Gastroesophageal sphincter (tissue), 4 donors: ENCODE data around the gene DGAT2. TPM values are rescaled to one million over a fixed set of nuclear protein-coding genes. Genes with fewer than 3 reads are reported as not detected.

Experiments
- ATAC-seq: fragments of 150-250 bp; one replicate; pipeline ENCODE4 v1.9.1; 2016; ENCODE audit warnings: mild to moderate bottlenecking, moderate library complexity
- H3K27ac ChIP-seq, 4 donors: fragments of 200-600 bp; sonication (generic) in 3 of 4; 1 replicate in 3 of 4; 2 replicates in 1 of 4; pipeline ENCODE4 v1.5.1; 2016 to 2019
- H3K27me3 ChIP-seq: fragments of 200-600 bp; sonication (generic); one replicate; pipeline ENCODE4 v1.5.1; 2019
- H3K36me3 ChIP-seq, 2 donors: fragments of 200-600 bp; sonication (generic); one replicate each; pipeline ENCODE4 v1.5.1; 2019; ENCODE audit warnings: control low read depth in 1 of 2
- H3K4me1 ChIP-seq, 3 donors: fragments of 200-600 bp; sonication (generic); 1 replicate in 2 of 3; 2 replicates in 1 of 3; pipeline ENCODE4 v1.5.1; 2016 to 2019; ENCODE audit warnings: control low read depth in 2 of 3
- H3K4me3 ChIP-seq, 2 donors: fragments of 200-600 bp; sonication (generic); one replicate each; pipeline ENCODE4 v1.5.1; 2019; ENCODE audit warnings: mild to moderate bottlenecking in 1 of 2, moderate library complexity in 1 of 2
- H3K9me3 ChIP-seq, 3 donors: fragments of 200-600 bp; sonication (generic); one replicate each; pipeline ENCODE4 v1.5.1; 2017 to 2019; ENCODE audit warnings: control low read depth in 2 of 3
- EP300 ChIP-seq: sonication (generic); formaldehyde crosslinking; IDR thresholded peaks from one replicate; pipeline ENCODE4 v1.6.1; 2017; ENCODE audit warnings: antibody characterized with exemption, mild to moderate bottlenecking
- POLR2A ChIP-seq, 2 donors: fragments of 450-650 bp; IDR thresholded peaks; one replicate each; pipeline ENCODE4 v1.6.1; 2017; ENCODE audit warnings: antibody characterized with exemption in 2 of 2, mild to moderate bottlenecking in 2 of 2, moderate library complexity in 1 of 2
- POLR2AphosphoS5 ChIP-seq: sonication (generic); formaldehyde crosslinking; IDR thresholded peaks from one replicate; pipeline ENCODE4 v1.6.1; 2017; ENCODE audit warnings: antibody characterized with exemption
- WGBS, 2 donors: methylation state at CpG; one replicate each; pipeline ENCODE4 v1.1.5; 2018; ENCODE audit warnings: low coverage in 1 of 2; 5-methylcytosine and 5-hydroxymethylcytosine counted together
- total RNA-seq, 4 donors: library from RNA; depleted of rRNA; stranded (reverse); fragments of >200 nt; gene quantifications; one replicate each; pipeline ENCODE4 v1.1.0, GENCODE V29; 2016
- TF ChIP-seq, protein P1 (sequence below), 4 experiments: fragments of 200-600 bp in 2 of 4; fragments of 450-650 bp in 2 of 4; sonication (generic) in 1 of 4; IDR thresholded peaks; one replicate each; pipeline ENCODE4 v1.5.1; 2017 to 2019; ENCODE audit warnings: antibody characterized with exemption in 4 of 4, mild to moderate bottlenecking in 2 of 4, moderate library complexity in 2 of 4

Gene DGAT2
- total RNA-seq, 4 donors from 2014 or later = 0.74 to 14.4 (median 1.5) TPM

- Histone ChIP-seq H3K36me3 (no peaks in the 10 kb centered on the region), H3K4me3 (no peak overlapping the region), H3K9me3 (no peaks in the 10 kb centered on the region), H3K4me1 (no peaks in the 10 kb centered on the region), H3K27ac (no peak overlapping the region), H3K27me3 (no peaks in the 10 kb centered on the region)
- TF ChIP-seq, protein P1, sequence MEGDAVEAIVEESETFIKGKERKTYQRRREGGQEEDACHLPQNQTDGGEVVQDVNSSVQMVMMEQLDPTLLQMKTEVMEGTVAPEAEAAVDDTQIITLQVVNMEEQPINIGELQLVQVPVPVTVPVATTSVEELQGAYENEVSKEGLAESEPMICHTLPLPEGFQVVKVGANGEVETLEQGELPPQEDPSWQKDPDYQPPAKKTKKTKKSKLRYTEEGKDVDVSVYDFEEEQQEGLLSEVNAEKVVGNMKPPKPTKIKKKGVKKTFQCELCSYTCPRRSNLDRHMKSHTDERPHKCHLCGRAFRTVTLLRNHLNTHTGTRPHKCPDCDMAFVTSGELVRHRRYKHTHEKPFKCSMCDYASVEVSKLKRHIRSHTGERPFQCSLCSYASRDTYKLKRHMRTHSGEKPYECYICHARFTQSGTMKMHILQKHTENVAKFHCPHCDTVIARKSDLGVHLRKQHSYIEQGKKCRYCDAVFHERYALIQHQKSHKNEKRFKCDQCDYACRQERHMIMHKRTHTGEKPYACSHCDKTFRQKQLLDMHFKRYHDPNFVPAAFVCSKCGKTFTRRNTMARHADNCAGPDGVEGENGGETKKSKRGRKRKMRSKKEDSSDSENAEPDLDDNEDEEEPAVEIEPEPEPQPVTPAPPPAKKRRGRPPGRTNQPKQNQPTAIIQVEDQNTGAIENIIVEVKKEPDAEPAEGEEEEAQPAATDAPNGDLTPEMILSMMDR (IDR thresholded peaks at IDR 0.05) = no peak
- TF ChIP-seq POLR2A (IDR thresholded peaks at IDR 0.05) (no peak), POLR2AphosphoS5 (no peak), EP300 (no peak)
- ATAC-seq = no peak
- 100% methylated on average over 1 of the region's 2 CpGs; no CpG with 5 or more reads in 1 of the 2 donors for WGBS, 2 donors
These were observed 22.4 kb downstream of the DGAT2 start for GRCh38 chr11:75790986-75791385.

DNA sequence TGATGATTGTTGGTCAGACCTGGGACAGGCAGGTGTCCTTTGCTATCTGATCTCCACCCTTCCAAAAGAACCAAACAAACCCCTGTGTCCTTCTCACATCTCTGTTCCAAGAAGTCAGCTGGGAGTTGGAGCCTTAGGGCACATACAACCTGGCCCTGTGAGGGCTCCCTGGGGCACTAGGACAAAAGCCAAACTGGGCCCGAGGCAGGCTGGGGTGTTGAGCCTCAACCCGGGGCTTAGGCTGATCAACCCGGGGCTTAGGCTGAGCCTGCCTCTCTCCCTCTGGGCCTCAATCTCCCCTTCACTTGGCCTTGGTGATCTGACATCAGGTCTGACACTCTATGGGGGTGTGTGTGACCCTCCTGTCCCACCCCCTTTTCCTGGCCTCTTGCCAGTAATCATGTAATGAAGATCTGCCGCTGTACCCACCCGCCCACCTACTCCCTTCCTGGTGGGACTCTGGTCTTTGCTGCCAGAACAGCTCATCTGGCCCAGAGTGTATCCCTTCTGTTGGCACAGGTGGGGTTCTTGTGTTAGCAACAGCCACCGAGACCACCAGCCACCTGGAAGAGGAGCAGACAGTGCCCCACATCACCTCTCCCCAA is 23.7 kb downstream of the DGAT2 start:
- Histone ChIP-seq H3K4me1 (no peaks in the 10 kb centered on the region), H3K4me3 (no peak overlapping the region), H3K9me3 (no peaks in the 10 kb centered on the region), H3K27me3 (no peaks in the 10 kb centered on the region), H3K36me3 (no peaks in the 10 kb centered on the region), H3K27ac (no peak overlapping the region)
- WGBS, 2 donors = 100% methylated on average over 2 to 3 of the region's 6 CpGs
- no peak for ATAC-seq
- TF ChIP-seq POLR2A (IDR thresholded peaks at IDR 0.05) (no peak), EP300 (no peak), POLR2AphosphoS5 (no peak)
- TF ChIP-seq, protein P1 (IDR thresholded peaks at IDR 0.05) = no peak

DNA sequence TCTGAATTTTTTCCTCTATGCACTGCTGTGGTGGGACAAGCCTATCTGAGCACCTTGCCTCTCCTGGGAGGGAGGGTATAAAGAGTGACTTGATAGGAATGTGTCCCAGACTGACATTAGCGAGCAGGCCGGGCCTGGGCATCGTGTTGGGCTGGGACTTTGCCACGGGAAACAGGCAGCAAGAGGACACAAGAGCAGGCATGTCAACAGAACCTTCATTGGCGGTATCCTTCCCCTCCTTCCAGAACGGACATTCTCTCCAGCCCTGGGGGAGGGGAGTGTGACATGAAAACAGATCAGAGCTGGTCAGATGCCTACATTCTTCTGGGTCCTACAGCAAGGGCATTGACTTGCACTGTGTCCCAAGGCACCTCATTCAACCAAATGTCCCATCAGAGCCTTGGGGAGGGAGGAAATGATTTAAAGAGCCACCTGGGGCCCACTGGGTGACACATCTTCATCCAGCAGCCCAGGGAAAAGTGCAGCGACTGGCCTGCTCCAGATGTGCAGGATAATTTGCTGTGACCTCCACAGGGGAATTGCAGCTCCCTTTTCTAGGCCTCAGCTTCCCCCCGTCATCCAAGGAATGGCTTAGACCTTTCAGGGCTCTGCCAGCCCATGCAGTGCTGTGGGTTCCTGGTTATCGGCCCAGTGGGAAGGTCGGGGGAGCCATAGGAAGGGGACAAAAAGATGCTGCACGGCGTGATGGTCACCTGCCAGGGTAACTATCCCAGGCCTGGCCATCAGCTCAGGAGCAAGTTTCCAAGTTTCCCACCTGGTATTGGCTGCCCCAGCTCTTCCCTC is 24.6 kb downstream of the DGAT2 start:
- H3K4me3 ChIP-seq = no peak overlapping the region
- no peaks in the 10 kb centered on the region for H3K9me3 ChIP-seq
- no peak overlapping the region for H3K27ac ChIP-seq
- ATAC-seq = no peak
- H3K36me3 ChIP-seq = no peaks in the 10 kb centered on the region
- 76% methylated on average over 9 of the region's 12 CpGs; no CpG with 5 or more reads in 1 of the 2 donors for WGBS, 2 donors
- no peak for TF ChIP-seq EP300
- no peaks in the 10 kb centered on the region for H3K4me1 ChIP-seq
- no peaks in the 10 kb centered on the region for H3K27me3 ChIP-seq

DNA sequence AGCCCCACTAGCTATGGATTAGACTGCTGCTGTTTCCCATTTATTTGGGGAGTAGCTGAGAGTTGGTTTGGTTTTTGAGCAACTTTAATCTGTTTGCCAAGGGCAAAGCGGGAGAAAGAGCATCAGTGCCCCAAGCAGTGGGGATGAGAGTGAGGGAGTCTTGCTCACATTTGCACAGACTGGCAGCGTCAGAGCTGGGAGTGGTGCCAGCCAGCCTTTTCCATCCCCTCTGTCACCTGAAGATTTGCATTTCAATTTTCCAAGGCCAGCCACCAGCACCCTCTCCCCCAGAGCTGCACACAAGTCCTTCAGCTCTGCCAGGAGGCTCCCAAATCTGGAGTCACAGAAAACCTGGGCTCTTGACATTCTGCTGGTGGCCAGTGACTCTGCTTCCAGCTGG is 25.4 kb downstream of the DGAT2 start:
- no peak overlapping the region for H3K27ac ChIP-seq
- no peaks in the 10 kb centered on the region for H3K4me1 ChIP-seq
- 50% methylated on average over 1 of the region's 2 CpGs; no CpG with 5 or more reads in 1 of the 2 donors for WGBS, 2 donors
- no peak overlapping the region for H3K4me3 ChIP-seq
- ATAC-seq = no peak
- no peaks in the 10 kb centered on the region for H3K27me3 ChIP-seq
- H3K36me3 ChIP-seq = no peaks in the 10 kb centered on the region
- no peaks in the 10 kb centered on the region for H3K9me3 ChIP-seq
- TF ChIP-seq POLR2AphosphoS5 = no peak
- TF ChIP-seq, protein P1 (IDR thresholded peaks at IDR 0.05) = no peak

DNA sequence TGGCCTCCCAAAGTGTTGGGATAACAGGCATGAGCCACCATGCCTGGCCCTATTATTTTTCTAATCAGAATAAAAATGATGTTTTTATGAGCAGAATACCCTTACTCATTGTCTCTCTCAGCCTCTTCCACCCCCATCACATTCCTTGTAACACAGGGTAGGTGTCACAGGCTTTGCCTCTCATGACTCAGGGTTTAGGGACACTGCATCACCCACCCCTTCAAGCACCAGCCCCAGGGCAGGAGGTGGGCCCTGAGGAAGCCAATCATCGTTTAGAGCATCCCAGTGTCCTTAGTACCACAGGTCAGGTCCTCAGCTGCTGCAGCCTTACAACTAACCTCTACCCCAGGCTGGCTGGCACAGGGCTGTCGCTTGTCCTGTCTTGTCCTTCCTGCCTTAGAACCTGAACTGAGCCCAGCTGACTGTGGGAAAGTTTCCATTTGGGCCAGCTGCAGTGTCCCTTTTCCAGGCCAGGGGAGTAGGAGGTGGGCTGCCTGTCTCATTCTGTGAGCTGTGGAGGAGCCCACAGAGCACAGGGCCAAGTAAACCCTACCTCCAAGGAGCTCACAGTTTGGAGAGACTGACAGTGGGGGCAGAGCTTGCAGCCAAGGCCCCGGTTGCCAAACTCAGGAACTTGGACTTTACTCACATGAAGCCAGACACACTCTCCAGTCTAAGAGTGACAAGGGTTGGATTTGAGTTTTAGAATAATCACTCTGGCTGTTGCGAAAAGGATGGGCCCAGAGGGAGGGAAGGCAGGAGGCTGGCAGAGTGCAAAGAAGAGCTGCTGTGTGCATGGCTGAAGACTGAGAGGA is 26.9 kb downstream of the DGAT2 start:
- H3K36me3 ChIP-seq = no peaks in the 10 kb centered on the region
- 29 to 88% methylated on average over 1 of the region's 4 CpGs for WGBS, 2 donors
- no peak overlapping the region for H3K4me3 ChIP-seq
- no peaks in the 10 kb centered on the region for H3K27me3 ChIP-seq
- no peaks in the 10 kb centered on the region for H3K9me3 ChIP-seq
- no peaks in the 10 kb centered on the region for H3K4me1 ChIP-seq
- H3K27ac ChIP-seq = no peak overlapping the region
- ATAC-seq = no peak
- TF ChIP-seq EP300 (no peak), POLR2A (IDR thresholded peaks at IDR 0.05) (no peak), POLR2AphosphoS5 (no peak)
- TF ChIP-seq, protein P1 (IDR thresholded peaks at IDR 0.05) = no peak
